ENCODE measurements around the gene VGLL4. TPM values are rescaled to one million over a fixed set of nuclear protein-coding genes. Genes with fewer than 3 reads are reported as not detected.

Gene VGLL4
- polyA plus RNA-seq, 3 donors, result 8.5 to 13.2 (median 10.0) TPM

DNA sequence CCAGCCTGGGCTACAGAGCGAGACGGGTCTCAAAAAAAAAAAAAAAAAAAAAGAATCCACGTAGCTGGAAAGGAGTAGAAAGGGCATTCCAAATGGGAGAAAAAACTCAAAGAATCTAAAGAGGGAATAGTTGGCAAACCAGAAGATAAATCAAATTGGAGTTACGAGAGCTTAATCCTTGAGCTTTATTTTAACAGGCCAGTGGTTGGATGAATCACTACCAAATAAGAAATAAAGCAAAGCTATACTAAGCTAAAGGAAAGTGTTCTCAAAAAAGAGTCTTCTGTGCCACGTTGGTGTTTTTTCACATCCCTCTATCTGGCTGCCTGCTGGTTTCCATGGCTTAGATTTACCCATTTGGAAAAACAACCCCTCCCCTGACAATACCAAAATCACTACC is 14.0 kb downstream of the VGLL4 start:
- no peak overlapping the region for H2AFZ ChIP-seq (ENCODE audit: insufficient read depth, low read depth, low read length, poor library complexity, severe bottlenecking)
- H3K36me3 Mint-ChIP-seq, result peaks cover 2 to 9% of the 10 kb centered on the region in 2 donors
- no peak overlapping the region for H3K4me2 ChIP-seq (replicated peaks; ENCODE audit: extremely low read depth, low read length, poor library complexity, severe bottlenecking)
- H3K9me3 Mint-ChIP-seq, result peaks cover 0 to 1% (median 0%) of the 10 kb centered on the region in 7 donors
- H3K9ac ChIP-seq (ENCODE audit: insufficient read depth, low read length, poor library complexity, severe bottlenecking), result no peak overlapping the region
- H3K27ac ChIP-seq (ENCODE audit: low read depth in 1 of 2, low read length in 2 of 2), result no peak overlapping the region
- no peaks in the 10 kb centered on the region for H3K9me3 ChIP-seq (replicated peaks in 1 of 2; ENCODE audit: control insufficient read depth in 1 of 2, insufficient read depth in 1 of 2, low read length in 2 of 2)
- DNase-seq, result no peak
- H3K79me2 ChIP-seq (ENCODE audit: insufficient read depth, low read length), result peaks cover 100% of the 10 kb centered on the region
- peak overlapping the region in 1 of 7 donors; percentile 58 for H3K27ac Mint-ChIP-seq
- WGBS (ENCODE audit: insufficient coverage), result 54% methylated on average over 3 of the region's 5 CpGs
- TF ChIP-seq, protein P1, sequence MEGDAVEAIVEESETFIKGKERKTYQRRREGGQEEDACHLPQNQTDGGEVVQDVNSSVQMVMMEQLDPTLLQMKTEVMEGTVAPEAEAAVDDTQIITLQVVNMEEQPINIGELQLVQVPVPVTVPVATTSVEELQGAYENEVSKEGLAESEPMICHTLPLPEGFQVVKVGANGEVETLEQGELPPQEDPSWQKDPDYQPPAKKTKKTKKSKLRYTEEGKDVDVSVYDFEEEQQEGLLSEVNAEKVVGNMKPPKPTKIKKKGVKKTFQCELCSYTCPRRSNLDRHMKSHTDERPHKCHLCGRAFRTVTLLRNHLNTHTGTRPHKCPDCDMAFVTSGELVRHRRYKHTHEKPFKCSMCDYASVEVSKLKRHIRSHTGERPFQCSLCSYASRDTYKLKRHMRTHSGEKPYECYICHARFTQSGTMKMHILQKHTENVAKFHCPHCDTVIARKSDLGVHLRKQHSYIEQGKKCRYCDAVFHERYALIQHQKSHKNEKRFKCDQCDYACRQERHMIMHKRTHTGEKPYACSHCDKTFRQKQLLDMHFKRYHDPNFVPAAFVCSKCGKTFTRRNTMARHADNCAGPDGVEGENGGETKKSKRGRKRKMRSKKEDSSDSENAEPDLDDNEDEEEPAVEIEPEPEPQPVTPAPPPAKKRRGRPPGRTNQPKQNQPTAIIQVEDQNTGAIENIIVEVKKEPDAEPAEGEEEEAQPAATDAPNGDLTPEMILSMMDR (IDR thresholded peaks at IDR 0.05), result no peak
- peaks cover 95% of the 10 kb centered on the region for H4K20me1 ChIP-seq (ENCODE audit: insufficient read depth, low read length)
- intact Hi-C loops (cut with micrococcal nuclease), result no loop called here
- H3K27me3 Mint-ChIP-seq (ENCODE audit: low read depth in 3 of 3), result no peaks in the 10 kb centered on the region
- peaks cover 6 to 26% of the 10 kb centered on the region in 2 donors for H3K4me1 ChIP-seq (ENCODE audit: control insufficient read depth in 1 of 2, insufficient read depth in 2 of 2, low read length in 2 of 2)
- no peaks in the 10 kb centered on the region for H3K27me3 ChIP-seq (ENCODE audit: control insufficient read depth in 2 of 2, insufficient read depth in 2 of 2, low read length in 2 of 2)
- H3K4me3 ChIP-seq (replicated peaks in 1 of 3; ENCODE audit: low read depth in 2 of 3, low read length in 3 of 3), result no peak overlapping the region
- H3K4me3 Mint-ChIP-seq, result no peak overlapping the region
- peaks cover 38% of the 10 kb centered on the region for H3K4me1 Mint-ChIP-seq
- no peaks in the 10 kb centered on the region for H3K36me3 ChIP-seq (replicated peaks in 1 of 2; ENCODE audit: control insufficient read depth in 1 of 2, insufficient read depth in 2 of 2, low read length in 2 of 2)

DNA sequence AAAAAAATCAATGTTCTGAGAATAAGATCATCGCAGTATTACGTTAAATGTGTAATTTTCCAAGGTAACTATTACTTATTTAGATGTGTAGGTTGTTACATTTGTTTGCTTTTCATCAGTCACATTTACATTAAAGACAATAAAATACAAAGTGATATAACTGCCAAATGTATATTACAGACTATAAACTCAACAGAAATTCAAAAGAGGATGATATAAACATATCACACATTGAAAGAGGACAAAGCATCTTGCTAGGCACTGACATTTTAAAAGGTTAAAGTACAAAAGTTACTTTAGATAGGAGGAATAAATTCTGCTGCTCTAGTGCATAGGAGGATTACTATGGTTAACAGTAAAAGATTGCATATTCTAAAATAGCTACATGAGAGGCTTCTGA is 16.1 kb downstream of the VGLL4 start:
- Histone ChIP-seq H3K4me1 (ENCODE audit: control insufficient read depth in 1 of 2, insufficient read depth in 2 of 2, low read length in 2 of 2) (peaks cover 3 to 16% of the 10 kb centered on the region in 2 donors), H3K36me3 (replicated peaks in 1 of 2; ENCODE audit: control insufficient read depth in 1 of 2, insufficient read depth in 2 of 2, low read length in 2 of 2) (no peaks in the 10 kb centered on the region), H3K27ac (ENCODE audit: low read depth in 1 of 2, low read length in 2 of 2) (no peak overlapping the region), H3K4me2 (replicated peaks; ENCODE audit: extremely low read depth, low read length, poor library complexity, severe bottlenecking) (no peak overlapping the region), H3K4me3 (replicated peaks in 1 of 3; ENCODE audit: low read depth in 2 of 3, low read length in 3 of 3) (no peak overlapping the region), H3K79me2 (ENCODE audit: insufficient read depth, low read length) (peaks cover 100% of the 10 kb centered on the region), H3K27me3 (ENCODE audit: control insufficient read depth in 2 of 2, insufficient read depth in 2 of 2, low read length in 2 of 2) (no peaks in the 10 kb centered on the region), H4K20me1 (ENCODE audit: insufficient read depth, low read length) (peaks cover 97% of the 10 kb centered on the region), H3K9me3 (replicated peaks in 1 of 2; ENCODE audit: control insufficient read depth in 1 of 2, insufficient read depth in 1 of 2, low read length in 2 of 2) (no peaks in the 10 kb centered on the region), H2AFZ (ENCODE audit: insufficient read depth, low read depth, low read length, poor library complexity, severe bottlenecking) (no peak overlapping the region), H3K9ac (ENCODE audit: insufficient read depth, low read length, poor library complexity, severe bottlenecking) (no peak overlapping the region)
- no peak for DNase-seq
- peaks cover 37% of the 10 kb centered on the region for H3K4me1 Mint-ChIP-seq
- H3K36me3 Mint-ChIP-seq, result peaks cover 2 to 9% of the 10 kb centered on the region in 2 donors
- TF ChIP-seq, protein P1 (IDR thresholded peaks at IDR 0.05), result no peak
- intact Hi-C loops (cut with micrococcal nuclease), result no loop called here
- H3K27me3 Mint-ChIP-seq (ENCODE audit: low read depth in 3 of 3), result no peaks in the 10 kb centered on the region
- H3K9me3 Mint-ChIP-seq, result peaks cover 0 to 1% (median 0%) of the 10 kb centered on the region in 7 donors
- H3K4me3 Mint-ChIP-seq, result no peak overlapping the region
- no peak overlapping the region for H3K27ac Mint-ChIP-seq
- WGBS (ENCODE audit: insufficient coverage), result no CpG with 5 or more reads among the region's 2 CpGs
